ENCODE results near the gene SEC61G.

SEC61G gene

DNA sequence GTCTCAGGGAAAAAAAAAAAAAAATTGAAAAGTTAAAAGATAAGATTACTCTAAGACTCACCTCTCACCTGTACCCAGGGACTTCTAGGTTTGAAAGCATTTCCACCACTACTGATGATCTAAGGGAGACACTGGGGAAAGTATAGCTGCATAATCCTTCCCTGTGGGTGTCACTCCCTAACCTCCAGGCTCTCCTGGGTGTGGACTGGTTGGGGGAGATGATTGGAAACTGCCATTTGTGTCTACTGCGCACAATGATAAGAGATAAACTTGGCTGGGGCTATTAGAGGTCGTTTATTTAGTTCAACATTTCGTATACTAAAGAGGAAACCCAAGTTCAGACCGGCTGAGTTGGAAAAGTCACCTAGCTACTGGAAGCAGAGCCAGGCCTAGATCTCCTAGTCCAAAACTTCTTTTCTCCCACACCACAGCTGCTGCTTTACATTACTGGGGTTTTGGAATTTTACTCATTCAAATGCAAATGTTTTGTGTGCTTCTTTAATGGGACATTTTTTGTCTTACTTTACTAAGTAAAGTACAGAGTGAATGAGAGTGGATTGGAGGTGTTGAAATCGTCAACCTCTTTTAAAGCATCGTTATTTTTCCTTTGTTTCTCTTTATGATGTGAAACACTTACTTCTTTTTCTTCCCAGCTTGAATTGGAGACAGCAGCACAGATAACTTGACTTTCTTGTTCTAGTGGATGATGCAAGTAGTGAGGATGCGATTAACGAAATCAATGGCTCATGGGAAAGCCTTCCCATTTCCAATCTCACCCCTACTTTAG, 22.3 kb upstream of the SEC61G start:
- H3K4me1 ChIP-seq (ENCODE audit: insufficient read depth, low read length): peaks cover 10% of the 10 kb centered on the region
- no peak overlapping the region for H2AFZ ChIP-seq (ENCODE audit: low read depth, low read length)
- no peak overlapping the region for H3K4me3 ChIP-seq (ENCODE audit: low read length)
- no peaks in the 10 kb centered on the region for H3K36me3 ChIP-seq (ENCODE audit: insufficient read depth, low read length)
- H3K27me3 ChIP-seq (ENCODE audit: insufficient read depth, low read length): no peaks in the 10 kb centered on the region
- H3K9me3 ChIP-seq (ENCODE audit: low read length): peaks cover 3% of the 10 kb centered on the region

- Histone ChIP-seq H3K9me3 (ENCODE audit: low read length) (peaks cover 3% of the 10 kb centered on the region), H3K27me3 (ENCODE audit: insufficient read depth, low read length) (no peaks in the 10 kb centered on the region), H3K4me3 (ENCODE audit: low read length) (no peak overlapping the region), H3K36me3 (ENCODE audit: insufficient read depth, low read length) (no peaks in the 10 kb centered on the region), H3K4me1 (ENCODE audit: insufficient read depth, low read length) (peaks cover 10% of the 10 kb centered on the region), H2AFZ (ENCODE audit: low read depth, low read length) (no peak overlapping the region)
Observed at GRCh38 chr7:54780490-54780889, 21.5 kb upstream of the SEC61G start.

GRCh38 chr7:54778696-54779540, 19.9 kb upstream of the SEC61G start:
- Histone ChIP-seq H3K4me1 (ENCODE audit: insufficient read depth, low read length) (peaks cover 10% of the 10 kb centered on the region), H3K36me3 (ENCODE audit: insufficient read depth, low read length) (no peaks in the 10 kb centered on the region), H3K9me3 (ENCODE audit: low read length) (peaks cover 3% of the 10 kb centered on the region), H3K4me3 (ENCODE audit: low read length) (no peak overlapping the region), H2AFZ (ENCODE audit: low read depth, low read length) (no peak overlapping the region), H3K27me3 (ENCODE audit: insufficient read depth, low read length) (no peaks in the 10 kb centered on the region)

- Histone ChIP-seq H3K4me3 (ENCODE audit: low read length) (no peak overlapping the region), H3K36me3 (ENCODE audit: insufficient read depth, low read length) (no peaks in the 10 kb centered on the region), H3K27me3 (ENCODE audit: insufficient read depth, low read length) (no peaks in the 10 kb centered on the region), H3K9me3 (ENCODE audit: low read length) (peaks cover 3% of the 10 kb centered on the region), H2AFZ (ENCODE audit: low read depth, low read length) (no peak overlapping the region), H3K4me1 (ENCODE audit: insufficient read depth, low read length) (peaks cover 10% of the 10 kb centered on the region)
Observed at GRCh38 chr7:54778166-54778565, 19.2 kb upstream of the SEC61G start.

- peaks cover 2% of the 10 kb centered on the region for H3K27me3 ChIP-seq (ENCODE audit: insufficient read depth, low read length)
- no peaks in the 10 kb centered on the region for H3K4me1 ChIP-seq (ENCODE audit: insufficient read depth, low read length)
- H2AFZ ChIP-seq (ENCODE audit: low read depth, low read length): no peak overlapping the region
- no peaks in the 10 kb centered on the region for H3K36me3 ChIP-seq (ENCODE audit: insufficient read depth, low read length)
- peaks cover 3% of the 10 kb centered on the region for H3K9me3 ChIP-seq (ENCODE audit: low read length)
- H3K4me3 ChIP-seq (ENCODE audit: low read length): no peak overlapping the region
Observed at GRCh38 chr7:54774785-54775740, 16.1 kb upstream of the SEC61G start.

GRCh38 chr7:54773472-54774399, 14.7 kb upstream of the SEC61G start:
- Histone ChIP-seq H3K27me3 (ENCODE audit: insufficient read depth, low read length) (peaks cover 2% of the 10 kb centered on the region), H3K9me3 (ENCODE audit: low read length) (peaks cover 3% of the 10 kb centered on the region), H3K4me3 (ENCODE audit: low read length) (peak overlapping the region; percentile 13), H2AFZ (ENCODE audit: low read depth, low read length) (peak overlapping the region; percentile 76), H3K36me3 (ENCODE audit: insufficient read depth, low read length) (no peaks in the 10 kb centered on the region), H3K4me1 (ENCODE audit: insufficient read depth, low read length) (no peaks in the 10 kb centered on the region)

DNA sequence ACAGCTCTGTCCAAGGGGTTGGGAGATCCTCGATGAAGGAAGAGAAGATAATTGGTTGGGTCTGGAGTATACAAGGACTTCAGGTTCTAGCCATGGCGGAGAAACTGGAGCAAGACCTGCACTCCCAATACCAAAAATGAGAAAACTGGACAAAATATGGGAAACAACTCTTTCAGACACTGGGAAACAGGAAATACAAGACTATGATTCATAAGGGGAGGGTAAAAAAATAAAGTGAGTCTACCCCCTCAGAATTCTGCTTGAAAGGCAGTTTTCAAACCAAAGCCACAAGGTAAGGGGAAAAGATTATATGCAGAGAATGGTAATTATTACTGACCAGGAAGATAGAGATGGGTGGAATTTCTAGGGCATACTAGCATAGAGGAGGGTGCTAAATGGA, 10.2 kb upstream of the SEC61G start:
- no peak overlapping the region for H3K4me3 ChIP-seq (ENCODE audit: low read length)
- no peaks in the 10 kb centered on the region for H3K9me3 ChIP-seq (ENCODE audit: low read length)
- H2AFZ ChIP-seq (ENCODE audit: low read depth, low read length): no peak overlapping the region
- H3K27me3 ChIP-seq (ENCODE audit: insufficient read depth, low read length): peaks cover 2% of the 10 kb centered on the region
- H3K36me3 ChIP-seq (ENCODE audit: insufficient read depth, low read length): no peaks in the 10 kb centered on the region
- no peaks in the 10 kb centered on the region for H3K4me1 ChIP-seq (ENCODE audit: insufficient read depth, low read length)

GRCh38 chr7:54764861-54765260, 5.8 kb upstream of the SEC61G start:
- no peaks in the 10 kb centered on the region for H3K36me3 ChIP-seq (ENCODE audit: insufficient read depth, low read length)
- no peaks in the 10 kb centered on the region for H3K4me1 ChIP-seq (ENCODE audit: insufficient read depth, low read length)
- H3K27me3 ChIP-seq (ENCODE audit: insufficient read depth, low read length): no peaks in the 10 kb centered on the region
- no peak overlapping the region for H2AFZ ChIP-seq (ENCODE audit: low read depth, low read length)
- H3K4me3 ChIP-seq (ENCODE audit: low read length): no peak overlapping the region
- H3K9me3 ChIP-seq (ENCODE audit: low read length): no peaks in the 10 kb centered on the region

DNA sequence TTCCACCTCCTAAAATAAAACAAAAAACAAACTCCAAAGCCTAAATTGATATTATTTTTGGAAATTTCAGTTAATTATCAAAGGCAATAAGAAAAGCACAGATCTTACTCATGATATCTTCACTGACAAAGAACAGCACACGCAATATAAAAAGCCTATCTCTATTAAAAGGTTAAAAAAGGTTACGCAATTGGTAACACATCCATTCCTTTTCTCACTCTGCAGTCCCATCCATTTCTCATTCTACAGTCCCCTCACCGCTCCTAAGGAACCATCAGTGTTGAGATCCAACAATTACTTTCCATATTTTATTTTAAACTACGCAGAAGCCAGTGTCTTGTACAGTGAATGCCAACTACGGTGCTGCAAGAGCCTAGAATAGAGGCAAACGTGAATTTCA, 1.3 kb downstream of the SEC61G start:
- peak overlapping the region; percentile 88 for H3K4me3 ChIP-seq (ENCODE audit: low read length)

GRCh38 chr7:54749200-54749599, 9.8 kb downstream of the SEC61G start:
- H3K36me3 ChIP-seq (ENCODE audit: insufficient read depth, low read length): peaks cover 47% of the 10 kb centered on the region
- no peak overlapping the region for H3K4me3 ChIP-seq (ENCODE audit: low read length)
- no peaks in the 10 kb centered on the region for H3K27me3 ChIP-seq (ENCODE audit: insufficient read depth, low read length)
- no peaks in the 10 kb centered on the region for H3K4me1 ChIP-seq (ENCODE audit: insufficient read depth, low read length)
- no peak overlapping the region for H2AFZ ChIP-seq (ENCODE audit: low read depth, low read length)
- no peaks in the 10 kb centered on the region for H3K9me3 ChIP-seq (ENCODE audit: low read length)

More for the DNA sequence above, 1.3 kb downstream of the SEC61G start:
- Histone ChIP-seq H3K27me3 (ENCODE audit: insufficient read depth, low read length) (no peaks in the 10 kb centered on the region), H3K9me3 (ENCODE audit: low read length) (no peaks in the 10 kb centered on the region), H2AFZ (ENCODE audit: low read depth, low read length) (no peak overlapping the region), H3K4me1 (ENCODE audit: insufficient read depth, low read length) (peaks cover 13% of the 10 kb centered on the region), H3K36me3 (ENCODE audit: insufficient read depth, low read length) (peaks cover 34% of the 10 kb centered on the region)

DNA sequence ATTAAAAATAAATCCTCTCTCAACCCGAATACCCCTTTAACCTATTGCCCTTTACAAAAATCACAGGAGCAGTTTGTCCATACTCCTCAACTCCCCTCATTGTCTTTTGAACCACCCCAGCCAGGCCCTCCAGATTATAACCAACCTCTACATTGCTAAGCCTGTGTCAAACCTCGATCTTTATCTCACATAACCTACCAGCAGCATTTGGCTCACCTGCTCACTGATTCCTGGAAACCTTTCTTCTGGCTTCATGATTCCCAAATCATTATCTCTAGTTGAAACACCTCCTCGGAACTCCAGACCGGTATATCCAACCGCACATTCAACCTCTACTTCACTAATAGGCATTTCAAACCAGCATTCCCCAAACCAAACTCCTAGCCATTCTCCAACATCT, 11.8 kb downstream of the SEC61G start:
- no peaks in the 10 kb centered on the region for H3K4me1 ChIP-seq (ENCODE audit: insufficient read depth, low read length)
- H3K9me3 ChIP-seq (ENCODE audit: low read length): no peaks in the 10 kb centered on the region
- no peaks in the 10 kb centered on the region for H3K27me3 ChIP-seq (ENCODE audit: insufficient read depth, low read length)
- no peak overlapping the region for H3K4me3 ChIP-seq (ENCODE audit: low read length)
- no peak overlapping the region for H2AFZ ChIP-seq (ENCODE audit: low read depth, low read length)
- H3K36me3 ChIP-seq (ENCODE audit: insufficient read depth, low read length): peaks cover 32% of the 10 kb centered on the region

DNA sequence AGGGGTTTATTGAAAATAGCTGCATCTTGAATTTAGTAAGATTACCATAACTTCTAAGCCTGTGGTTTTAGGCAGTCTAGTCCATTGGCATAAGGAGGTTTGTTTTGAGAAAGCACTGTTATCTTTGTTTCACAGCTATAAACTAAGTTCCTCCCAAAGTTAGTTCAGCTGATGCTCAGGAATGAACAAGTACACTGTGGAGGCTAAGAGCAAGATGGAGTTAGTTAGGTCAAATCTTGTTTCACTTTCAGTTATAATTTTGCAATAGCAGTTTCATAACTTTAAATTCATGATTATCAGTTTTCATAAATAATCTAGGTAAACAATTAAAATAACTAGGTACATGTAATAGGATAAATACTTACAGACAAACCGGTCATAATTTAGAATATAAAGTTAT, 15.4 kb downstream of the SEC61G start:
- H3K4me3 ChIP-seq (ENCODE audit: low read length): no peak overlapping the region
- H3K4me1 ChIP-seq (ENCODE audit: insufficient read depth, low read length): no peaks in the 10 kb centered on the region
- no peak overlapping the region for H2AFZ ChIP-seq (ENCODE audit: low read depth, low read length)
- H3K36me3 ChIP-seq (ENCODE audit: insufficient read depth, low read length): peaks cover 8% of the 10 kb centered on the region
- no peaks in the 10 kb centered on the region for H3K9me3 ChIP-seq (ENCODE audit: low read length)
- no peaks in the 10 kb centered on the region for H3K27me3 ChIP-seq (ENCODE audit: insufficient read depth, low read length)

All from neuron (in vitro differentiated cells).